Measurements from ENCODE around the gene MOB4.

Gene MOB4

DNA sequence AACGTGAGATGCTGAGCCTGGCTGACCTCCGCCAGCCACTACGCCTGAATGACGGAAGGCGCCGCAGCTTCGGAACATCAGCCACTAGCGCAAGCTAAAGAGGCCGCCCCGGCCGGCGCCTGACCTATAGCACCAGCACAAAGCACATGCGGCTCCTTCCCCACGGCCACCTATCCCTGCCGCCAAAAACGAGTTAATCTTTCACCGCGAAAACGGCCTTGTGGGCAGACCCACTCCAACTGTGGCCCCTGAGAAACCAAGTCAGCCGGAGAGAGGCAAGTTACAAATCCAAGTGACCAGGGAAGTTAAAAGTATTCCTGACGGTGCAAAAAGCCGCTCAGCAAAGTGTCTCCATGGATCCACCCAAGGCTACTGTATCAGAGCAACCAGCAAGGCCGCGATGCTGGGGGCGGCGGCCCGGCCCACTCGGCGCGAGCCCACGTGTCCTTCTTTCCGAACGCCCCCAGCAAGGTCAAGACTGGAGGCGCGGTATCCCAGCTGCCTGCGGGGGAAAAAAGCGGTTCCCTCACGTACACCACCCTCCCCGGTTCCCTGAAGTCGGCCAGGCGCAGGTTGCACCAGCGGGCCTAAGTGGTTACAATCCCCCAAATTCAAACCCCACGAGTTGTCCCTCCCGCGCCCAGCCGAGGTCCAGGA lies 16.8 kb upstream of the MOB4 start:
- peaks cover 72% of the 10 kb centered on the region for H3K36me3 ChIP-seq (ENCODE audit: insufficient read depth, low read depth, low read length)
- H3K27ac ChIP-seq (ENCODE audit: low read length), result peak overlapping the region; percentile 87
- H3K4me1 ChIP-seq (ENCODE audit: insufficient read depth, low read length), result peaks cover 15% of the 10 kb centered on the region; the same call in 1 of the 2 replicates
- H3K9me3 ChIP-seq (ENCODE audit: insufficient read depth, low read depth, low read length), result no peaks in the 10 kb centered on the region
- peak overlapping the region; percentile 98 for H3K9ac ChIP-seq (ENCODE audit: low read depth, low read length)
- H3K4me3 ChIP-seq (ENCODE audit: low read length), result peak overlapping the region; percentile 90
- H3K27me3 ChIP-seq (ENCODE audit: insufficient read depth, low read length), result no peaks in the 10 kb centered on the region

DNA sequence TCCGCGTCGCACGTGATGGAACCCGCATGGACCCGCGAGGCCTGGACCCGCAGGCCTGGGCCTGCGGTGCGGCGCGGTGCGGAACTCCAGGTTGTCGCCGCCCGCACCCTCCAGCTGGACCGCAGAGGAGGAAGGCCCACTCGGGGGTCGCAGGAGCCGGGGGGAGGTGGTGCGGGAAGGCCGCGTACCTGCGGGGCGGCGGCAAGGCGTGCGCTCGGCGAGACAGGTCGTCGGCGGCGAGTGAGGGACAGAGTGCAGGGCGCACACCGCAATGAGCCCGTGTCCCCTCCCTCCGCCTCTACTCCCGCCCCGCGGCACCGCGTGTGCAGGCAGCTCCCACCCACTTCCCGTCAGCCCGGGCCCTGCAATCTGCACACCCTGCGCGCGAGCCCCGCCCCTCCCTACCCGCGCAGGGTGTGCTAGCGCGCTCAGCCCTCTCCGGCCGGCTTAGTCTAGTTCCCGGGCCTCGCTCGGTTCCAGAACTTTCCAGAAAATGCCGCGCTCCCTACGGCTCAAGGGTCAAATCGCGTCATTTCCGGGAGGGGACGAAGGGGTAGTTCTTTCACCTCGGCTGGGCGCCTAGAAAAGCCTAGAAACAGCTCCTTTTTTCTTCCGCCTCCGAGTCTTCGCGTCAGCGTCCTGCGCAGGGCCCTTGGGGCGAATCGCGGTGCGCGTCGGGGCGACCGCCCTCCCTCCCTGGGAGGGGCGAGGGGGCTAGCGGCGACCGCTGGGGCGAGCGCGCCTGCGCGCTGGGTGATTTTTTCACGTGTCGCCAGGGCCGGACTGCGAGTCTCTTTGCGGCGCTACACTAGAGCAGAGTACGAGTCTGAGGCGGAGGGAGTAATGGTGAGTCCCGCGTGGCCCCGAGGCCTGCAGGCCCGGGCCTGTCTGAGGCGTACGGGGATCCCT lies 16.0 kb upstream of the MOB4 start, which contains the start of the genes HSPD1 and HSPE1:
Gene HSPD1, minus strand, starts transcription at position 247 of the 909 bp plus-strand sequence. CDS start 992 bp downstream, outside the sequence.
Gene HSPE1, plus strand, starts transcription at position 786 of the 909 bp plus-strand sequence. Its CDS starts 58 bp downstream, at position 844.
- H3K9me3 ChIP-seq (ENCODE audit: insufficient read depth, low read depth, low read length), result no peaks in the 10 kb centered on the region
- peak within 1 kb of the TSS; percentile 90 for H3K4me3 ChIP-seq (ENCODE audit: low read length)
- H3K36me3 ChIP-seq (ENCODE audit: insufficient read depth, low read depth, low read length), result peaks cover 72% of the 10 kb centered on the region
- H3K27ac ChIP-seq (ENCODE audit: low read length), result peak within 1 kb of the TSS; percentile 87
- H3K27me3 ChIP-seq (ENCODE audit: insufficient read depth, low read length), result no peaks in the 10 kb centered on the region
- H3K9ac ChIP-seq (ENCODE audit: low read depth, low read length), result peak within 1 kb of the TSS; percentile 98
- H3K4me1 ChIP-seq (ENCODE audit: insufficient read depth, low read length), result peaks cover 15% of the 10 kb centered on the region; the same call in 1 of the 2 replicates

DNA sequence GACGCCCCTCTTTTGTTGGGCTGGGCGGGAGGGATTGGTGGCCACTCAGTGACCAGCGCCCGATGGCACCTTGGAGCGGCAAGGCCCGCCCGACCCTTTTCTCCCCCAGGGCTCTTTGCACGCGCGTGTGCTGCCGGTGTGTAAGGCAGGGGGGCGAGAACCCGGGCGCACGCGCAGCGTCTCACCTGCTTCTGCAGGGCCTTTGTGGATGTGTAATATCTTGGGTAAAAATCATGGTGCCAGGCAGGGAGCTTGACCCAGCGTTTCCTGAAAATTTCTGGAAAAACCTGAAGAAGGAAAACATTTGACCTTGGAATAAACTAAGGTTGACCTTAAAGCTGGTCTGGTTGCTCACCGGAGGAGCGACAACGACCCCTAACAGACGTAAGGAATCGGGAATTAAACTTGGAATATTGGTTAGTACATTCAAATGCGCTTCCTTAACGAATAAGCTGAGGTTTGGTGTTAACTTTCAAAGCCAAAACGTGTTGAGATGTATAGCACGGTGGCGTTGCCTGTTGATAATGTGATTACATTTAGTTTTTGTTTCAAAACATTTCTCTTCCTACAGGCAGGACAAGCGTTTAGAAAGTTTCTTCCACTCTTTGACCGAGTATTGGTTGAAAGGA lies 15.2 kb upstream of the MOB4 start:
- H3K27me3 ChIP-seq (ENCODE audit: insufficient read depth, low read length), result no peaks in the 10 kb centered on the region
- peak overlapping the region; percentile 87 for H3K27ac ChIP-seq (ENCODE audit: low read length)
- H3K4me3 ChIP-seq (ENCODE audit: low read length), result peak overlapping the region; percentile 90
- H3K9ac ChIP-seq (ENCODE audit: low read depth, low read length), result peak overlapping the region; percentile 98
- no peaks in the 10 kb centered on the region for H3K9me3 ChIP-seq (ENCODE audit: insufficient read depth, low read depth, low read length)
- H3K36me3 ChIP-seq (ENCODE audit: insufficient read depth, low read depth, low read length), result peaks cover 69% of the 10 kb centered on the region
- H3K4me1 ChIP-seq (ENCODE audit: insufficient read depth, low read length), result peaks cover 15% of the 10 kb centered on the region; the same call in 1 of the 2 replicates

DNA sequence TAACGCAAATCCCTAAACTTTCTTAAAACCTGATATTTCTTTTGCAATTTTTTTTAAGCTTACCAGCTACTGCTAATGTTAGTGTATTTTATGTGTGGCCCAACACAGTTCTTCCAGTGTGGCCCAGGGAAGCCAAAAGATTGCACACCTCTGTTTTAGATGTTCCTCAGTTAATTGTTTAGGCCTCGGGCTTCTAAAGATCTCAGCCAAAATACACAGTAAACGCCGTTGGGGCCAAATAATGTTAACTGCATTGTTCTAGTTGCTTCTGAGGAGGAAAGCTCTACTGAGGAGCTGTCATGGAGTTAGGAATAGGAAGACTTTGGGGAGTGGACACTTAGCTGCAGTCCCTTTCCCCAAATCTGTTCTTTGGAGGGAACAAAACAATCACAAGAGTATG lies 13.7 kb upstream of the MOB4 start:
- H3K9me3 ChIP-seq (ENCODE audit: insufficient read depth, low read depth, low read length), result no peaks in the 10 kb centered on the region
- H3K9ac ChIP-seq (ENCODE audit: low read depth, low read length), result peak overlapping the region; percentile 98; the same call in 1 of the 2 replicates
- peaks cover 11% of the 10 kb centered on the region; the same call in 1 of the 2 replicates for H3K4me1 ChIP-seq (ENCODE audit: insufficient read depth, low read length)
- H3K36me3 ChIP-seq (ENCODE audit: insufficient read depth, low read depth, low read length), result peaks cover 58% of the 10 kb centered on the region
- no peak overlapping the region for H3K27ac ChIP-seq (ENCODE audit: low read length)
- peak overlapping the region; percentile 90 for H3K4me3 ChIP-seq (ENCODE audit: low read length)
- H3K27me3 ChIP-seq (ENCODE audit: insufficient read depth, low read length), result no peaks in the 10 kb centered on the region

GRCh38 chr2:197502685-197503084 lies 13.2 kb upstream of the MOB4 start:
- Histone ChIP-seq H3K4me3 (ENCODE audit: low read length) (peak overlapping the region; percentile 90), H3K4me1 (ENCODE audit: insufficient read depth, low read length) (peaks cover 7% of the 10 kb centered on the region; the same call in 1 of the 2 replicates), H3K9ac (ENCODE audit: low read depth, low read length) (peak overlapping the region; percentile 98; the same call in 1 of the 2 replicates), H3K27me3 (ENCODE audit: insufficient read depth, low read length) (no peaks in the 10 kb centered on the region), H3K27ac (ENCODE audit: low read length) (no peak overlapping the region), H3K36me3 (ENCODE audit: insufficient read depth, low read depth, low read length) (peaks cover 53% of the 10 kb centered on the region), H3K9me3 (ENCODE audit: insufficient read depth, low read depth, low read length) (no peaks in the 10 kb centered on the region)

- H3K4me1 ChIP-seq (ENCODE audit: insufficient read depth, low read length), result peaks cover 5% of the 10 kb centered on the region; the same call in 1 of the 2 replicates
- no peak overlapping the region for H3K27ac ChIP-seq (ENCODE audit: low read length)
- no peak overlapping the region for H3K4me3 ChIP-seq (ENCODE audit: low read length)
- H3K36me3 ChIP-seq (ENCODE audit: insufficient read depth, low read depth, low read length), result peaks cover 42% of the 10 kb centered on the region
- H3K27me3 ChIP-seq (ENCODE audit: insufficient read depth, low read length), result no peaks in the 10 kb centered on the region
- no peak overlapping the region for H3K9ac ChIP-seq (ENCODE audit: low read depth, low read length)
- H3K9me3 ChIP-seq (ENCODE audit: insufficient read depth, low read depth, low read length), result no peaks in the 10 kb centered on the region
These were observed 11.9 kb upstream of the MOB4 start for GRCh38 chr2:197504000-197504399.

GRCh38 chr2:197504512-197504911 lies 11.4 kb upstream of the MOB4 start:
- no peaks in the 10 kb centered on the region for H3K9me3 ChIP-seq (ENCODE audit: insufficient read depth, low read depth, low read length)
- H3K4me1 ChIP-seq (ENCODE audit: insufficient read depth, low read length), result peaks cover 5% of the 10 kb centered on the region; the same call in 1 of the 2 replicates
- H3K36me3 ChIP-seq (ENCODE audit: insufficient read depth, low read depth, low read length), result peaks cover 42% of the 10 kb centered on the region
- H3K9ac ChIP-seq (ENCODE audit: low read depth, low read length), result no peak overlapping the region
- no peaks in the 10 kb centered on the region for H3K27me3 ChIP-seq (ENCODE audit: insufficient read depth, low read length)
- no peak overlapping the region for H3K4me3 ChIP-seq (ENCODE audit: low read length)
- H3K27ac ChIP-seq (ENCODE audit: low read length), result no peak overlapping the region

DNA sequence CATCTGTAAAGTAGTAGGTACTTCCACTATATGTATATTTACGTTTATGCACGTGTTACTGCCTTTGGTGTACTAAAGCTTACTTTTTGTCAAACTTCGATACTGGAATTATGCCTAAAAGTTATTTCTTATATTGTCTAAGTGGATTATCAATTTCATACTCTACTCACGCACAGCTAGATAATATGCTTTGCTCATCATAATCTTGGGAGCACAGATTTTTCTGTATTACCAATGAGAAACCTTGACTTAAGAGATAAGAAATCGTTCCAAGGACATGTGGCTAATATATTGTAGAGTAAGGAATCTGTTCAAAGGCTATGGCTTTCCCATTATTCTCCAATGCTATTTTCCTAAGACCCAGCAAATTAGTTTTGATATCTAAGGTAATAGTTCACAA lies 9.2 kb upstream of the MOB4 start:
- Histone ChIP-seq H3K9me3 (ENCODE audit: insufficient read depth, low read depth, low read length) (no peaks in the 10 kb centered on the region), H3K4me3 (ENCODE audit: low read length) (no peak overlapping the region), H3K9ac (ENCODE audit: low read depth, low read length) (no peak overlapping the region), H3K27me3 (ENCODE audit: insufficient read depth, low read length) (no peaks in the 10 kb centered on the region), H3K4me1 (ENCODE audit: insufficient read depth, low read length) (peaks cover 4% of the 10 kb centered on the region; the same call in 1 of the 2 replicates), H3K36me3 (ENCODE audit: insufficient read depth, low read depth, low read length) (peaks cover 41% of the 10 kb centered on the region), H3K27ac (ENCODE audit: low read length) (no peak overlapping the region)

- H3K27me3 ChIP-seq (ENCODE audit: insufficient read depth, low read length), result no peaks in the 10 kb centered on the region
- H3K4me1 ChIP-seq (ENCODE audit: insufficient read depth, low read length), result peaks cover 14% of the 10 kb centered on the region
- H3K36me3 ChIP-seq (ENCODE audit: insufficient read depth, low read depth, low read length), result no peaks in the 10 kb centered on the region
- no peak overlapping the region for H3K9ac ChIP-seq (ENCODE audit: low read depth, low read length)
- no peak overlapping the region for H3K27ac ChIP-seq (ENCODE audit: low read length)
- no peaks in the 10 kb centered on the region for H3K9me3 ChIP-seq (ENCODE audit: insufficient read depth, low read depth, low read length)
- no peak overlapping the region for H3K4me3 ChIP-seq (ENCODE audit: low read length)
These were observed 2.0 kb upstream of the MOB4 start for GRCh38 chr2:197513915-197514314.

DNA sequence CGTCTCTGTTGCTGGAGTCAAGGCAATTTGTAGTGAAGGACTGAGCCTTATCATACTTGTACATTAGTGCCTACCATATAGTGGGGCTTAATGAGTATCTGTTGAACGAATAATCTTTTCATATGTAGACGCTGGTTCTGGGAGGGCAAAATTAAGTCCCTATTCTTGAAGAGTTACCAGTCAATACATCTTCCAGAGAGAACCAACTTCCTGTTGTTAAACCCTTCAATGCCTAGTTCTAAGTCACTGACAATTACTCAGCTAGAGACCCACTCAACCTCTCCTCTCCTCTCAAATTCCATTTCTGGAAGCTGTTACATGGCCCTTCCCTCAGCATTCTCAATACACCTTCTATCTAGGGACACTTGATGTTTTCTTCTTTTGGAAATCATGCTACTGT lies 1.1 kb upstream of the MOB4 start:
- H3K27ac ChIP-seq (ENCODE audit: low read length), result no peak overlapping the region

GRCh38 chr2:197515315-197515738 lies 539 bp upstream of the MOB4 start:
- Histone ChIP-seq H3K36me3 (ENCODE audit: insufficient read depth, low read depth, low read length) (no peaks in the 10 kb centered on the region), H3K4me1 (ENCODE audit: insufficient read depth, low read length) (peaks cover 14% of the 10 kb centered on the region), H3K4me3 (ENCODE audit: low read length) (peak overlapping the region; percentile 95), H3K27ac (ENCODE audit: low read length) (peak overlapping the region; percentile 66), H3K9me3 (ENCODE audit: insufficient read depth, low read depth, low read length) (no peaks in the 10 kb centered on the region), H3K27me3 (ENCODE audit: insufficient read depth, low read length) (no peaks in the 10 kb centered on the region), H3K9ac (ENCODE audit: low read depth, low read length) (peak overlapping the region; percentile 76)

More for the DNA sequence above, 1.1 kb upstream of the MOB4 start:
- Histone ChIP-seq H3K4me1 (ENCODE audit: insufficient read depth, low read length) (peaks cover 14% of the 10 kb centered on the region), H3K9me3 (ENCODE audit: insufficient read depth, low read depth, low read length) (no peaks in the 10 kb centered on the region), H3K9ac (ENCODE audit: low read depth, low read length) (peak overlapping the region; percentile 76; the same call in 1 of the 2 replicates), H3K27me3 (ENCODE audit: insufficient read depth, low read length) (no peaks in the 10 kb centered on the region), H3K36me3 (ENCODE audit: insufficient read depth, low read depth, low read length) (no peaks in the 10 kb centered on the region), H3K4me3 (ENCODE audit: low read length) (peak overlapping the region; percentile 95)
